HG02840 (cell line): ENCODE measurements around the gene MLLT1.

Experiments used
- ATAC-seq: cut with Tn5 transposase; IDR thresholded peaks from one replicate; pipeline ENCODE4 v1.9.1; 2021; ENCODE audit warnings: mild to moderate bottlenecking, moderate library complexity, moderate number of reproducible peaks; ENCODE audit not compliant: unreplicated experiment, low FRiP score

Gene MLLT1

DNA sequence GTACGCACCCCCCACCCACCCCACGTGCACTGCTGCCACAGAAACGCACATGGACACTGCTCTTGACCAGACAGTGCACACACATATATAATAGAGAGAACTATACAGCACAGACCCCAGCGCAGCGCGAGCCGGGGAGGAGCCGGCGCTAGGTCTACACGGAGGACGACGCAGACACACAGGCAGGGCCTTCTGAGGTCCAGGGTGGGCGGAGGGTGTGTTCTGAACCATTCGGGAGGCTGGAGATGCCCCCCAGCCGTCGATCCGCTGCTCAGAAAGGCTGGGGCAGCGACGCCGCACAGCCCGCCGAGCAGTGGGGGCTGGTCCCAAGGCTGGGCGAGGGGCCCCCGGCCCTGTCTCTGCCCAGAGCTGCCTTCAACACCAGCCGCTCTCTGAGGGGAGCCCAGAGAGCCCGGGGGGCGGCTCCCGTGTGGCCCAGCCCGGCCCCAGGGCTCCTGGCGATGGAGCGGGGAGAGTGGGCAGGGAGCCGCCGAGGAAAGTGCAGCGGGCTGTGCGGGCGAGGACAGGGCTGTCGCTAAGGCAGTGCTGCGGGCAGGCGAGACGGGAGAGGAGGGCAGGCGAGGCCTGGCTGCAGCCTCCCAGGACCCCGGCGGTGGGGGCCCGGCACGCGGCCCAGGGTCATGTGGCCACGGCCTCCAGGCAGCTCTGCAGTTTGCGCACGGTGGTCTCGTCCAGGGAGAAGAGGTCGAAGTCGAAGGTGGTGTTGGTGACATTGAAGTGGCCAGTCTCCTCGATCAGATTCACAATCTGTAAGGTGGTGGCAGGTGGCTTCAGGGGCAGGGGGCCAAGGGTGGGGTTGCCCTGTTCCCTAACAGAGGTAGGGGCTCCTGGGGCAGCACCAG, 67.1 kb downstream of the MLLT1 start:
- no peak for ATAC-seq

DNA sequence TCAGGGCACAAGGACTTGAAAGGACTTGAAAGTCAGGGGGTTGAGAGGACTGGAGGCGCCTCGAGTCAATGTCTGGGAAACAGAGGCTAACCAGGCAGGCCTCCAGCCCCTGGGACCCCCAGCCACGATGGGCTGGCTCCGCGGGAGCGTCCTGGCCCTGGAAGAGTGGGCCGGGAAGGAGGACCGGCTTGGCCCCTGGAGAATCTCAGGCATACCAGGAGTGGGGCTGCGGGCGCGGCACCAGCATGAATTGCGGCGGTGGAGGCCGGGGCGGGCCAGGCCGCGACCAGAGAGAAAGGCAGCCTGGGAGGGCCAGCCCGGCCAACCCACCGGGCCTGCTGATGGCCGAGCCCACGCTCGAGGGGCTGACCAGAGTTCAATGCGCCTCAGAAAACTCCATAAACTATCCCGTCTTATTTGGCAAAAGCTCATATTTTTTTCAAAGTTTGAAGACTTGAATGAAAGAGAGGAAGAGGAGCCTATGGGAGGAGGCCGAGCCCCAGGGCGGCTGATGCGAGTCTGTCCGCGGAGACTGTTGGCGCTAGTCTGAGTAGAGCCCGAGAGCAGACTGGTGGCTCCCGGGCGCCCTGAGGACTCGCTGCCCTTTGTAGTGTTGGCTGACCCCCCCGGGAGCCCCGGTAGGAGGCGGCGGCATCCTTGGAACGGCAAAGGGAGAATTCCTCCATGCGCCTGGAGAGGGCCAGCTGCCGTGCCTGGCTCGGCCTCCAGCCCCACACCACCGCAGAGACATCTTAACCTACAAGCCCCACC, 68.0 kb downstream of the MLLT1 start:
- ATAC-seq = no peak

DNA sequence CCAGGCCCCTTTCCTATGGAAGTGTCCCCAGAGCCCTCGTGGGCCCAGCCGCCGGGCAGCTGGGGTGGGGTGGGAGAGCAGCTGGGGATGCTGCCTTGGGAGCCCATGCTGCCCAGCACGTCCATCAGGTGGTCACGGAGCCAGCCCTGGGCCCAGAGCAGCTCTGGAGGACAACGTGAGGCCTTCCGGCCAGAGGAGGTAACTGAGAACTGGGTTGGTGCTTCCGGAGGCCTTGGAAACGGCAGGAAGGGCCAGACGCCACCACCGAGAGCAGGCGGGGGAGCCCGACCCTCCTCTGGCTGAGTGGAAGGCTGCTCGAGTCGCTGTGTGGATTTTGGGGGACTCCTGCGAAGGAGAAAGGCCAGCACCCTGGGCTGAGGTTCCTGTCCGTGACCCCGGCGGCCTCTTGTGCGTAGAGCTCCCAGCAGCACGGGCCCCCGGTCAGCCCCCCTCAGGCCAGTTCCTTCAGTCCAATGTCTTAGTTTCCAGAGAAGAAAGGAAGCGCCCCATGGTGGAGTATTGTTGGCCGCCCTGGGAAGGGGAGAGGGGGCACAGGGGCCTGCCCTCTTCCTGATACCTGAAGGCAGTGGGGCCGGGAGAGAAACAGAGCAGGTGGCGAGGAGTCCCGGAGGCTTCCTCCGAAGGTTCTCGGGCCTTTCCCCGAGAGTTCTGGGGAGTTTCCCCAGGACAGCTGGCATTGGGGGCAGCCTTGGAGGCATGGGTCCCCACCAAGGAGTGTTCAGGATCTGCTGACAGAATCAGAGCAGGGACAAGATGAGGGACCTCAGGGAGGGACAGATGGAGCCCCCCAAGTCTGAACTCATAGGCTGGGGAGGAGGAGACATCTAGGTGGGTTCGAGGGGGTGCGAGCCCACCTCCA, 68.8 kb downstream of the MLLT1 start:
- ATAC-seq = no peak

DNA sequence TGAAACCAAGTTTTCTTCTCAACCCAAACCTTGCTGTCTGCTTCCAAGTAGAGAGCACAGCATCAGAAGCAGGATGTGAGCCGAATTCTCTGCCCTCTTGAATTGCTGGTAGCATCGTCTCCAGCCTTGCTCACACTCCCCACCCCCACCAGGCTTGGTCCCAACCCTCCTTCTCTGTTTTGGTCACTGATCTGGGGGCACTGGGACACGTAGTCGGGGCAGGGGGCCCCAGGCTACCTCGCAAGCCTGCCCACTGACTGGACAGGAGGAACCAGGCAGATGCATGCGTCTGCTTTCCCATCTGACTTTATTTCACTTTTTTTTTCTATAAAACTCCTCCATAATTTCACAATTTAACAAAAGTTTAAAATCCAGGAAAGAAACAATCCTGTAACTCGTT, 69.7 kb downstream of the MLLT1 start:
- ATAC-seq = no peak

DNA sequence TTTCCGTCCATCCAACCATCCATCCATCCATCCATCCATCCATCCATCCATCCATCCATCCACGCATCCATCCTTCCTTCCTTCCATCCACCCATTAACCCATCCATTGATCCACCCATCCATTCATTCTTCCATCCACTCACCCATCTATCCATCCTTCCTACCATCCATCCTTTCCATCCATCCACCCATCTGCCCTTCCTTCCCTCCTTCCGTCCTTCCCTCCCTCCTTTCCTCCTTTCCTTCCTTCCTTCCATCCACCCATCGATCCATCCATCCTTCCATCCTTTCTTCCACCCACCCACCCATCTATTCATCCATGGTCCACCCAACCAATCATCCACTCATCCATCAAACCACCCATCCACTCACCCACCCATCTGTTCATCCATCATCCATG, 70.1 kb downstream of the MLLT1 start:
- no peak for ATAC-seq

DNA sequence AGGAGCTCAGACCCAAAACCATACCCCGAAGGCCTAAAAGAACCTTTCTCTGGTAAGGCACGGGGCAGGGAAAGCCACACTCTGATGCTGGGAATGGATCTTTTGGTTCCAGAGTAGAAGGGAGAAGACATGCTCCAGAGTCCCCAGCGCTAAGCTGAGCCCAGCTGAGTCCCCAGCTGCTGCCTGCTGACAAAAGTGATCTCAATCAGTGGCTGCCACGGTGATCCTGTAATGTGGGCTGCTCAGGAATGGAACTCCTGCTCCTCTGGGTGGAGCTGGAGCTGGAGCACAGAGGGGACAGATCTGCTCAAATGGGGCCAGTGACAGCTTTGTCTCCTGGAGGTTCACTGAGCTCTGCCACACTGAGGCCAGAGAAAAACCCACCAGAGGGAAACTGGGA, 70.5 kb downstream of the MLLT1 start:
- no peak for ATAC-seq

DNA sequence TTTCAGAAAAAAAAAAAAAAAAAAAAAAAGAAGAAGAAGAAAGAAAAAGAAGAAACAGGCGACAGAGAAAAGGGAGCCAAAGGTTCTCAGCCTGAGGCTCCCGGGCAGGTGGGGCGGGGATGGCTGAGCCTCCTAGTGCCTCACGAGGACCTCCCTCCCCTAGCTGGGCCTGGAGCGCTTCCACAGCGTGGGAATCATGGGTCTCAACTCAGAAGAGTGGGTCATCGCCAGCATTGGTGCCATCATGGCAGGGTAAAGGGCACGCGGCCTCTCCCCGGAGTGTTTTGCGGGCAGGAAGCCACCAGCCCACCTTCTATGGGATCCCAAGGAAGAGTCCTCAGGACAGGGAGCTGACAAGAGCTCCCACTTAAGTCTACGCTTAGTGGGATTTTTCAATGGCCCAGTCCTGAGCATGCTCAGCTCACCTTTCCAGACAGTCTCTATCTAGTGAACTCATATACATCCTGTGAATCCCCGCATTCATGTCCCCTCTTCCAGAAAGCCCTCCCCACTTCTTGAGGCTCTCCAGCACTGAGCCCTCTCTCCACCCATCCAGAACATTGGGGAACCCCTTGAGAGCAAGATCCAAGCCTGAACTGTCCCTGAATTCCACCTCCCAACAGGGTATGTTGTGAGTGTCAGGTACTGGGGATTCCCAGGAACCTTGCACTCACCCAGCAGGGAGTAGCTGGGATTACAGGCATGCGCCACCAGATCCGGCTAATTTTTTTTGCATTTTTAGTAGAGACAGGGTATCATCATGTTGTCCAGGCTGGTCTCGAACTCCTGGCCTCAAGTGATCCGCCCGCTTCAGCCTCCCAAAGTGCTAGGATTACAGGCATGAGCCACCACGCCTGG, 74.7 kb downstream of the MLLT1 start:
- no peak for ATAC-seq

DNA sequence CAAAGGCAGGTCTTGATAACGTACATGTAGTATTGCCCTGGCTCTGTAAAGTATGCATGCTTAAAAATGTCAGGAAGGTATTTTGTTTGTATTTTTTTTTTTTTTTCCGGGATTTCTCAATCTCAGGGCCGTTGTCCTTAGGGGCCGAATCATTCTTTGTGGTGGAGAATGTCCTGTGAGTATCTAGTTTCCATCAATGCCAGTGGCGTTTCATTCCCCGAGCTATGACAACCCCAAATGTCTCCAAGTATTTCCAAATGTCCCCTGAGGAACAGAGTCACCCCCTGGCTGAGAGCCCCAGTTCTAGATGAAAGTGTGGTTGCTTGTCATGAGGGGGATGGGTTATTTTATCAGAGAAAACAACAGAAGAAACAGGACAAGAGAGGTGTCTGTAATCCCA, 75.6 kb downstream of the MLLT1 start:
- ATAC-seq = no peak

DNA sequence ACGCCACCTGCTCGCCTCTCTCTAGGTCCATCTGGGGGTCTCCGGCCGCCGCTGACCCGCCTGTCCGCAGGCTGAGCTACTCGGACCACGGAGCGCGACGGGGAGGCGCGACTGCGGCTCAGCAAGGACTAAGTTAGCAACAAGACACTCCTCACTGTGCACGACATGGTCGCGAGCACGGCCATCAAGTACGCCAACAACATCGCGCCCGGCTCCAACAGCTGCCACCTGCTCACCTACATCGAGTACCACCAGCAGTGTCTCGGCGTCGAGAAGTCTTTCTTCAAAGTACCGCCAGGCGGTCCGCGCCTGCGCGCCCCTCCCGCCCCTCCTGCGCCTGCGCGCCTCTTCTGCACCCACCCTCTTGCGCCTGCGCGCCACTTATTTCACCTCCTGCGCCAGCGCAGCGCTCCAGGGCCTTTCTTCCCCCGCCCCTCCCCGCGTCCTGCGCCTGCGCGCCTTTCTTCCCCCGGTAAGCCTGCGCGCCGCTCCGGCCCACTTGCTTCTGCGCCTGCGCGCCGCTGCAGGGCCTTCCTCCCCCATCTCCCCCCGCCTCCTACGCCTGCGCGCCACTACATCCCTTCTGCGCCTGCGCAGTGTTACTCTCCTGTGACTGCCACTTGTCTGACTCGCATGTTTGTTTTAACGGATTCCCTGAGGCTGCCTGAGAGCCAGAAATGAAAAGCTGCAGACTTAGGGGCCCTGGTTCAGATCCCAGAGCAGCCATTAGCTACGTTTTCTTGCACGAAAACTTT, 80.4 kb downstream of the MLLT1 start:
- peak; percentile 78 for ATAC-seq

DNA sequence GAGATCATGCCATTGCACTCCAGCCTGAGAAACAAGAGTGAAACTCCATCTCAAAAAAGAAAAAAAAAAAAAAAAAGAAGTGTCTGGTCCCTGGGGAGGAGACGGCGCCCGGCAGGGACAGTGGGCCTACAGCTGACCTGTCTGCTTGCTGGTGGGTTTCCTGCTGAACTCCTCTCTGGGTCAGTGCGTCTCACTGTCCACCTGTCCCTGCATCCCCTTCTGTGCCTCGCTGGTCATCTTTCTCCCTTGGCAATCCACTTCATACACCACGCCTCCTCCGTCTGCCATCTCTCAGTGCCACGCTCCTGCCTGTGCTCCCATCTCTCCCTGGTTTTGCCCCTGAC, 80.9 kb downstream of the MLLT1 start:
- ATAC-seq = no peak

DNA sequence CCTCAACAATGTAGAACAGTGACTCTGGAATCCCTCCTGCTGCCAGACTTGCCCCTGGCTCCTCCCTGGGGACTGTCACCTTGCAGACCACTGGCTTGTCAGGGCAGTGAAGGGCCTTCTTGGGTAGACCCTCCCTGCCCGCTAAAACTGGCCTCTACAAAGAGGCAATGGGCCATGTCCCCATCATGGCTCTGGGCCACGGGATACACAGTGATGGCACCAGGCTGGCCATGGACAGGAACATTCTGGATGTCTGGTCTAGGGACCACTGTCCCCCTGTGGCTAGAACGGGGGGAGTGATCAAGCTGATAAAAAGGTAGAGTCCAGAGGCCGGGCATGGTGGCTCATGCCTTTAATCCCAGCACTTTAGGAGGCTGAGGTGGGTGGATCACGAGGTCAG, 83.4 kb downstream of the MLLT1 start:
- no peak for ATAC-seq

DNA sequence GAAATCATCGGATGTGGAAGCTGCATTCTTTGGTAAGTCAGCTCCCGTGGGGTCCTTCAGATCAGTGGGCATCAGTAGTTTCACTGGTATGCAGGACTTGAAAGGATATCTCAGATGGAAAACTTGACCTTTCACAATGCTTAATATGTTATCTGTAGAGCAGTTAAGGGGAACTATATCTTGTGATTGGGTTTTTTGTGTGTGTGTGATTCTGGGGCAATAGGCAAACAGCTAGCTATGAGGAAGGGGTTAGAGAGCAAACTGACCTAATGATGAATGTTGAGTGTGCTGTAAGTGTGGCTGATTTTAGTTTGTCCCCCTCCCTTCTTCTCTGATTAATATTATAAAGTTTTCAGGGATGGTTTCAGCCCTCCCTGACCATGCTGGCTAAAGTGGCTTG, 91.0 kb downstream of the MLLT1 start:
- ATAC-seq = no peak

DNA sequence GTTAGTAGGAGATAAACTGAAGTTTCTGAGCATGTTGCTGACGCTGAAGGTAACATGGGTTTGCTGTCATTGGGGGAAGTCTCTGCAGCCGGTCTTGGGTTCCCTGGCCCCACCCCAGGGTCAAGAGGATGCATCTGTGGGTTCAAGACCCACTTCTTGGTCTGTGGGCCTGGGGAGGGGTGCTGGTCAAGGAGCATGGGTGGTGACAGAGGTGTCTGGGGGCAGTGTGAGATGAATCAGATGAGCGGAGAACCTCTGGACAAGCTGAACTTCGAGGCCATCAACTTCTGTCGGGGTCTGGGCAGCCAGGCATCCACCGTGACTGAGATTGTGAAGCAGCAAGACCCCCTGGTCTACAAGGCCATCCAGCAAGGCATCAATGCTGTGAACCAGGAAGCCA, 92.4 kb downstream of the MLLT1 start:
- no peak for ATAC-seq

DNA sequence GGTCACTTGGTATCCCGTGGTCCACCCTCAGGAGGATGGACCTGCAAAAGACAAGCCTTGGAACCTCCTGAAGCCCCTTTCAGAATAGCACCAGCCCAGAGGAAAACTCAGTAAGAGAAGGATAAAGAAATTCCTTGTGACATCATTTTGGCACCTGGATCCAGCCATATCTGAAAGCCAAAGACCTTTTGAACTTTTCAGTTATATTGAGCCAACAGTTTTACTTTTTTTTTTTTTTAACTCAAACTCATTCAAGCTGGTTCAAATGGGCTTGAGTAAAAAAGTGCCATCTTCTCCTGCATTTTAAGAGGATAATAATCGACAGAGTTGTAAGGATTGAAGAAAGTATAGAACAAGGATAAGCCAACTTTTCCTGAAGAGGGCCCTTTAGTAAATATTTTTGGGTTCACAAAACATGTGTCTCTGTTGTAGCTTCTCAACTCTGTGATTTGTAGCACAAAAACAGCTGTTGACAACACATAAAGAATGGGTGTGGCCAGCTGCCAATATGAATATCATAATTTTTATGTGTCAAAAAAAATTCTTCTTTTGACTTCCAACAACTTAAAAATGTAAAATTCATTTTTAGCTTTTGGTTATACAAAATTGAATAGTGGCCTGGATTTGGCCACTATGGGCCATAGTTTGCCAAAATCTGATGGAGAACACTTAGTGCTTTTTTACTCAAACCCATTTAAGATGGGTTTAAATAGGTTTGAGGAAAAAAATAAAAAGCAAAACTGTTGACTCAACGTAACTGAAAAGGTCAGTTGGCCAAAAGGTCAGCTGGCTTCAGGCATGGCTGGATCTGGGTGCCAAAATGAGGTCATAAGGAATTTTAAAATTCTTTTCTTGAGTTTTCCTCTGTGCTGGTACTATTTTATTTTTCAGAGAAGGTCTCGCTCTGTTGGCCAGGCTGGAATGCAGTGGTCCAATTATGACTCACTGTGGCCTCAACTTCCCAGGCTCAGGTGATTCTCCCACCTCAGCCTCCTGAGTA, 93.6 kb downstream of the MLLT1 start:
- ATAC-seq = no peak

DNA sequence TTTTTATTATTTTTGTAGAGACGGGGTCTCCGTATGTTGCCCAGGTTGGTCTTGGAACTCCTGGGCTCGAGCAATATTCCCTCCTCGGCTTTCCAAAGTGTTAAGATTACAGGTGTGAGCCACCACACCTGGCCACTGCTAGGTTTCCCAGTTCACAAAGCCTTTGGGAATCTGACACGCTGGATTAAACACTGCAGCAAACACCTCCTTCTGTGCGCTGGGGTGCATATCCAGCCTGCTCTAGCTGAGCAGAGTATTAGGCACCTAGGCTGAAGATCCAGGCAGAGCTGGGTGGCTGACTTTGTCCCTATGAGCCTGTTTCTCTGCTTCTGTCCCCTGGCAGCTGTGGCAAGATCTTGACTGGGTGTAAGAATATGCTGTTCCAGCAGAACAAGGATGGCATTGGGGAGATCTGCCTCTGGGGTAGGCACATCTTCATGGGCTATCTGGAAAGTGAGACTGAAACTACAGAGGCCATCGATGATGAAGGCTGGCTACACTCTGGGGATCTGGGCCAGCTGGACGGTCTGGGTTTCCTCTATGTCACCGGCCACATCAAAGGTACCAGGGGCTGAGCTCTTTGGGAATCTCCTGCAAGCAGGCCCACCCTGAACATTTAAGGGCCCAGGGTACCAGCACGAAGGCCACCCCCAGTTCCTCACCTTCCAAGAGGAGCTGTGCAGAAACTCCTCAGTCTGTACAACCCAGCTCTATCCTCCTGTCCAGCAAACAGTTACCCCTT, 94.5 kb downstream of the MLLT1 start:
- no peak for ATAC-seq

DNA sequence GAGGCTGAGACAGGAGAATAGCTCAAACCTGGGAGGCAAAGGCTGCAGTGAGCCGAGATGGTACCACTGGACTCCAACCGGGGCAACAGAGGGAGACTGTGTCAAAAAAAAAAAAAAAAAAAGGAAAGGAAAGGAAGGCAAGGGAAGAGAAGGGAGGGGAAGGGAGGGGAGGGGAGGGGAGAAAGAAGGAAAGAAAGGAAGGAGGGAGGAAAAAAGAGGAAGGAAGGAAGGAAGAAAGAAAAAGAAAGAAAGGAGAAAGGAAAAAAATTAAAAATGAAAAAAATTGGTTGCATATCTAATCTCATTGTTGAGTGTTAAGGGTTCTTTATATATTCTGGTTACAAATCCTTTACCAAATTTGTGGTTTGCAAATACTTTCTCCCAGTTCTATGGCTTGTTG, 98.7 kb downstream of the MLLT1 start:
- ATAC-seq = no peak

DNA sequence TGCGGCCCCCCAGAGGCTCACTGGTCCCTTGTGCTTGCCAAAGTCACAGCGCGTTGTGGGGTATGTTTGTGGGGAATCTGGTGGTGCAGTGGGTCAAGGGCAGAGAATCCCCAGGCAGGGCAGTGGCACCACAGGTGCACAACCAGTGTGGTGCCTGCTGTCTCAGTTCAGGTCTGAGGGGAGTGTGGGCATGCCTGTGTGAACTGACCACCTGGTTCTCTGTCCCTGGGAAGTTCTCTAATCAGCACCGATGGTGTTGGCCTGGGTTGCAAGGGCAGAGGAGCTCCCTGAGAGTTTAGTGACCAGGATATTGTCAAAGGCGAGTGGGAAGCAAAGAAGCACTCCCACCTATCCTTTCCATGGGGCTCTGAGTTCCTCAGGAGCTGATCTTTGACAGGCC, 106.6 kb downstream of the MLLT1 start:
- ATAC-seq = no peak
